Measurements from ENCODE around the gene CCDC122. TPM values are rescaled to one million over a fixed set of nuclear protein-coding genes. Genes with fewer than 3 reads are reported as not detected.

CCDC122 gene
- total RNA-seq, result 7.0 and 8.0 TPM in 2 replicates

DNA sequence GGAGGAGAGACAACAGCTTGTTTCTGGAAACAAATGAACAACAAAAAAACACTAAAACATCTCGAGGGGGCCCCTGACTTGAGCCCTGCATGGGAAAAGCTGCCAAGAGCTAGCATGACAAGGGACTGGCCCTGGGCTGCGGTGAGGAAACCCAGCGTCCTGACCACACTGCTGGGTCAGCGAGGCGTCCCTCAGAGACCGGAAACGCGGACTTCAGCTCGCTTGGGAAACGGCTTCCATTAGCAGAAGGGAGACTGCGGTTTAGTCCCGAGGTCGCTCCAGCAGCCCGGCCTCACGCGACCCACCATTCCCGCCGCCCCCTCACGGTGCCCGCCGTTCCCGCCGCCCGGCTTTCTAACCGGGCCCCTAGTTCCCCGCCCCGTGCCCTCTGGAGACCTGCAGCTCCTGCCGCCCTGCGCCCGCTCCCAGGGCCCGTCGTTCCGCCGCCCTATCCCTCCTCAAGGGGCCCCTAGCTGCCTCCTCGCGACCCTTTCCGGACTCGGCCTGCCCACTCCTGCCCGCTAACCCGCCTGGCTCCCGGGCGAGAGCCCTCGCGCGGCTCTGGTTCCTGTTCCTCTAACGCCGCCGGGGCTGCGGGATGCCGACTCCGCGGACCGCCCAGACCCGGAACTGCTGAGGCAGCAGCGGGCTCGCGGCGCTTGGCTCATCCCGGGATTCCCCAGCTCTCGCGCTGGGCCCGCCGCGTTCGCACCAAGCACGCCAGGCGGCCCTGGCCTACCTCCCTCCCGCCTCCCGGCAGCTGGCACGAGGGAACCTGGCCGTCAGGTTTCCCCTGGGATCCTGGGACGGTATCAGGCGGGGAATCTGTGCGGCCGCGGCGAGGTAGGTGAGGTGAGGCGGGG is at the start of gene CCDC122:
Gene CCDC122, minus strand, starts transcription at position 849 of the 863 bp plus-strand sequence. CDS start 10,364 bp downstream, outside the sequence.

GRCh38 chr13:43879755-43880181 is 228 bp upstream of the CCDC122 start, which contains the start of gene LACC1:
Gene LACC1, plus strand, starts transcription at chr13:43879904. Its CDS starts 1,082 bp downstream, at chr13:43880986.

DNA sequence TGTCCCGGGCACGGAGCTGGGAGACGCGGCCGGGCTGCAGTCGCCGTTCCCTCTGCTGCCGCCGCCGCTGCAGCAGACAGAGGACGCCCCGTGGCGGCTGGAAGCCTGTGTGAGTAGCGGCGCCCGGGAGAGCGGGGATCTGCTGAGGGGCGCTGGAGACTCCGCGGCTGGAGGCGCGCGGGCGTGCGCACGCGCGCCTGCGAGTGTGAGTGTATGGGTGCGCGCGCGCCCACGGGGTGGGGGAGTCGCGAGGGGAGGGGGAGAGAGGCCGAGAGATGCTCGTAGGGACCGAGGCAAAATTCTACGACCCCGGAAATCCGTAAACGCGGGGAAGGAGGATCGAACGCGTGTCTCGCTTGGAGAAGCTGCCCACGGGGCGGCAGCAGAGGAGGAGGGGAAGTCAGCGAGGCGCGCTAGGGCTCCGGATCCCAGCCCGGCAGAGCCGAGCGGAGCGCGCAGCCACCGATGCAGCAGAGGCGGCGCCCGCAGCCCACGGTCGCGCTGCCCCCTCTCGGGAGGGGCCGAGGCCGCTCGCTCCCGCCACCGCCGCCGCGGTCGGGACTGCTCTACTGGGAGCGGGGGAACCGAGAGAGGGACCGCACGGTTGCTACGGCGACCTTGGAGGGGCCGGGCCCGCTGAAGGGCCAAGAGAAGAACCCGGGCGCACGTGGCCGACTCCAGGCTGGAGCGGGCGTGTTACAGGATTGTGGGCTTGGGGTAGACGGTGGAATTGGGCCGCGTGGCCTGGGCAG is 92.6 kb downstream of the CCDC122 start, which contains the start of gene ENOX1:
Gene ENOX1, minus strand, starts transcription at position 207 of the 752 bp plus-strand sequence.

Other genes with a start within 250 kb of the CCDC122 start
- 4.1 and 6.3 TPM in 2 replicates for gene ENOX1, start 92.8 kb downstream of the CCDC122 start, total RNA-seq
- 3.8 and 6.6 TPM in 2 replicates for gene LACC1, start 164 bp upstream of the CCDC122 start, total RNA-seq